Loucy (cell line): ENCODE data around the gene COL4A3.
A peak's percentile ranks its signal among the peaks of the same experiment; 100 is the strongest.

Experiments used
- H2AFZ ChIP-seq: fragments of 200-600 bp; sonication (generic); 2 replicates; pipeline ENCODE4 v1.6.0; 2016; ENCODE audit warnings: antibody characterized with exemption, mild to moderate bottlenecking, low read length, moderate library complexity
- H3F3A ChIP-seq: fragments of 200-600 bp; 2 replicates; pipeline ENCODE4 v1.6.0; 2016; ENCODE audit warnings: antibody characterized with exemption, low read depth, mild to moderate bottlenecking
- H3K27me3 ChIP-seq: fragments of 200-600 bp; sonication (generic); 2 replicates; pipeline ENCODE4 v1.6.1; 2014; ENCODE audit warnings: low read length, mild to moderate bottlenecking; ENCODE audit not compliant: insufficient read depth, poor library complexity, severe bottlenecking
- H3K36me3 ChIP-seq: fragments of 200-600 bp; sonication (generic); 2 replicates; pipeline ENCODE4 v1.6.1; 2016; ENCODE audit warnings: low read length; ENCODE audit not compliant: insufficient read depth
- H3K4me1 ChIP-seq: fragments of 200-600 bp; sonication (generic); 2 replicates; pipeline ENCODE4 v1.5.1; 2014; ENCODE audit warnings: low read length, mild to moderate bottlenecking; ENCODE audit not compliant: insufficient read depth, poor library complexity, severe bottlenecking
- H3K4me2 ChIP-seq: fragments of 200-600 bp; sonication (generic); 2 replicates; pipeline ENCODE4 v1.6.0; 2014; ENCODE audit warnings: antibody characterized with exemption, low read length, low read depth, mild to moderate bottlenecking; ENCODE audit not compliant: poor library complexity, severe bottlenecking
- H3K4me3 ChIP-seq: fragments of 200-600 bp; sonication (generic); 2 replicates; pipeline ENCODE4 v1.5.1; 2014; ENCODE audit warnings: low read length, mild to moderate bottlenecking, mixed read lengths; ENCODE audit not compliant: poor library complexity, severe bottlenecking
- H3K79me2 ChIP-seq: fragments of 200-600 bp; sonication (generic); 2 replicates; pipeline ENCODE4 v1.6.1; 2014; ENCODE audit warnings: low read length; ENCODE audit not compliant: insufficient read depth
- H3K9ac ChIP-seq: fragments of 200-600 bp; sonication (generic); 2 replicates; pipeline ENCODE4 v1.6.0; 2014; ENCODE audit warnings: mild to moderate bottlenecking, low read depth, low read length, moderate library complexity; ENCODE audit not compliant: poor library complexity, severe bottlenecking
- H3K9me2 ChIP-seq: fragments of 200-600 bp; sonication (generic); replicated peaks from 2 replicates; pipeline ENCODE4 v1.6.1; 2016; ENCODE audit warnings: low read depth, low read length, mixed read lengths
- H3K9me3 ChIP-seq: fragments of 200-600 bp; sonication (generic); 2 replicates; pipeline ENCODE4 v1.6.1; 2014; ENCODE audit warnings: mild to moderate bottlenecking, antibody characterized with exemption, low read length, low read depth; ENCODE audit not compliant: insufficient read depth
- H4K20me1 ChIP-seq: fragments of 200-600 bp; sonication (generic); 2 replicates; pipeline ENCODE4 v1.6.0; 2014; ENCODE audit warnings: antibody characterized with exemption, low read length, mild to moderate bottlenecking; ENCODE audit not compliant: insufficient read depth, poor library complexity, severe bottlenecking
- CTCF ChIP-seq: fragments of 200-600 bp; sonication (generic); conservative IDR thresholded peaks from 2 replicates; pipeline ENCODE4 v1.5.1; 2014; ENCODE audit warnings: mild to moderate bottlenecking, antibody characterized with exemption, low read length
- EZH2phosphoT487 ChIP-seq: fragments of 200-600 bp; IDR thresholded peaks from 2 replicates; pipeline ENCODE4 v1.6.1; 2018; ENCODE audit warnings: antibody characterized with exemption, mild to moderate bottlenecking, moderate library complexity, borderline replicate concordance

The COL4A3 gene

GRCh38 chr2:227360351-227360750, 195.9 kb downstream of the COL4A3 start:
- Histone ChIP-seq H3K79me2 (no peaks in the 10 kb centered on the region), H3K4me3 (no peak overlapping the region), H4K20me1 (no peaks in the 10 kb centered on the region), H3K4me2 (no peak overlapping the region), H3K36me3 (peaks cover 37% of the 10 kb centered on the region), H3K27me3 (no peaks in the 10 kb centered on the region), H3K4me1 (peaks cover 4% of the 10 kb centered on the region), H3K9me3 (no peaks in the 10 kb centered on the region), H3K9me2 (no peaks in the 10 kb centered on the region), H3F3A (no peaks in the 10 kb centered on the region), H3K9ac (no peak overlapping the region), H2AFZ (no peak overlapping the region)
- TF ChIP-seq CTCF: no peak
- no peak for TF ChIP-seq EZH2phosphoT487

- no peak overlapping the region for H3K4me3 ChIP-seq
- no peaks in the 10 kb centered on the region for H3K27me3 ChIP-seq
- peaks cover 11% of the 10 kb centered on the region; the same call in 1 of the 2 replicates for H3K36me3 ChIP-seq
- no peaks in the 10 kb centered on the region for H3F3A ChIP-seq
- no peaks in the 10 kb centered on the region for H3K9me2 ChIP-seq
- H3K9ac ChIP-seq: no peak overlapping the region
- H2AFZ ChIP-seq: no peak overlapping the region
- H3K79me2 ChIP-seq: no peaks in the 10 kb centered on the region
- TF ChIP-seq CTCF (peak; percentile 65), EZH2phosphoT487 (no peak)
- peaks cover 4% of the 10 kb centered on the region for H3K4me1 ChIP-seq
- H3K9me3 ChIP-seq: no peaks in the 10 kb centered on the region
- no peaks in the 10 kb centered on the region for H4K20me1 ChIP-seq
- no peak overlapping the region for H3K4me2 ChIP-seq
Observed at GRCh38 chr2:227363756-227364155, 199.3 kb downstream of the COL4A3 start.
